HepG2 (cell line): ENCODE results near the gene DNASE2. TPM values are rescaled to one million over a fixed set of nuclear protein-coding genes. Genes with fewer than 3 reads are reported as not detected.

ENCODE experiments used
- CENPBD1 ChIP-seq: sonication (generic); formaldehyde crosslinking; IDR thresholded peaks from 2 replicates; pipeline ENCODE4 v1.8.0; 2022; ENCODE audit warnings: missing genetic modification reagents, low read depth, mild to moderate bottlenecking, borderline replicate concordance
- CSRNP1 ChIP-seq: sonication (generic); formaldehyde crosslinking; IDR thresholded peaks from 2 replicates; pipeline ENCODE4 v1.8.1; 2023; ENCODE audit warnings: mild to moderate bottlenecking, missing genetic modification reagents
- FOXA1 ChIP-seq, 2 experiments: fragments of 450-650 bp in 1 of 2; sonication (generic) in 1 of 2; formaldehyde crosslinking in 1 of 2; IDR thresholded peaks; 2 replicates each; pipeline versions ENCODE4 v1.4.0 to v1.6.1; 2016 to 2020; ENCODE audit warnings: missing genetic modification reagents in 1 of 2
- FOXO4 ChIP-seq: sonication (generic); formaldehyde crosslinking; conservative IDR thresholded peaks from 2 replicates; pipeline ENCODE4 v1.8.1; 2023; ENCODE audit warnings: missing genetic modification reagents
- GATAD2A ChIP-seq: IDR thresholded peaks from 2 replicates; pipeline ENCODE4 v1.6.1; 2016
- MZF1 ChIP-seq: sonication (generic); formaldehyde crosslinking; IDR thresholded peaks from 2 replicates; pipeline ENCODE4 v1.8.1; 2023; ENCODE audit warnings: mild to moderate bottlenecking, missing genetic modification reagents, borderline replicate concordance
- NFYB ChIP-seq: sonication (generic); formaldehyde crosslinking; IDR thresholded peaks from 2 replicates; pipeline ENCODE4 v1.4.0; 2020; ENCODE audit warnings: missing genetic modification reagents
- NR2F6 ChIP-seq, 2 experiments: IDR thresholded peaks; 2 replicates each; pipeline ENCODE4 v1.6.1; 2016; ENCODE audit warnings: antibody characterized with exemption in 1 of 2, mild to moderate bottlenecking in 1 of 2
- PHF8 ChIP-seq: sonication (generic); formaldehyde crosslinking; IDR thresholded peaks from 2 replicates; pipeline ENCODE4 v1.5.0; 2020; ENCODE audit warnings: missing genetic modification reagents
- TEAD2 ChIP-seq: sonication (generic); formaldehyde crosslinking; IDR thresholded peaks from 2 replicates; pipeline ENCODE4 v1.9.0; 2021; ENCODE audit warnings: missing genetic modification reagents
- ZFP36L2 ChIP-seq: sonication (generic); formaldehyde crosslinking; IDR thresholded peaks from 2 replicates; pipeline ENCODE4 v1.4.0; 2020; ENCODE audit warnings: missing genetic modification reagents
- ZFP82 ChIP-seq: sonication (generic); formaldehyde crosslinking; IDR thresholded peaks from 2 replicates; pipeline ENCODE4 v1.5.1; 2020; ENCODE audit warnings: mild to moderate bottlenecking, missing genetic modification reagents, borderline replicate concordance
- ZNF17 ChIP-seq: sonication (generic); formaldehyde crosslinking; IDR thresholded peaks from 2 replicates; pipeline ENCODE4 v1.5.0; 2020; ENCODE audit warnings: mild to moderate bottlenecking, missing genetic modification reagents
- ZNF280D ChIP-seq: sonication (generic); formaldehyde crosslinking; IDR thresholded peaks from 2 replicates; pipeline ENCODE4 v1.5.1; 2020; ENCODE audit warnings: mild to moderate bottlenecking, missing genetic modification reagents
- ZNF296 ChIP-seq: sonication (generic); formaldehyde crosslinking; conservative IDR thresholded peaks from 2 replicates; pipeline ENCODE4 v1.5.0; 2020; ENCODE audit warnings: mild to moderate bottlenecking, missing genetic modification reagents
- ZNF451 ChIP-seq: sonication (generic); formaldehyde crosslinking; IDR thresholded peaks from 2 replicates; pipeline ENCODE4 v1.5.0; 2020; ENCODE audit warnings: mild to moderate bottlenecking, missing genetic modification reagents
- ZNF496 ChIP-seq: sonication (generic); formaldehyde crosslinking; IDR thresholded peaks from 2 replicates; pipeline ENCODE4 v1.8.1; 2023; ENCODE audit warnings: mild to moderate bottlenecking, moderate library complexity, missing genetic modification reagents; ENCODE audit not compliant: insufficient replicate concordance
- ZNF547 ChIP-seq: sonication (generic); formaldehyde crosslinking; IDR thresholded peaks from 2 replicates; pipeline ENCODE4 v1.5.1; 2020; ENCODE audit warnings: mild to moderate bottlenecking, missing genetic modification reagents
- ZNF607 ChIP-seq: sonication (generic); formaldehyde crosslinking; IDR thresholded peaks from 2 replicates; pipeline ENCODE4 v1.5.1; 2020; ENCODE audit warnings: missing genetic modification reagents, mild to moderate bottlenecking, borderline replicate concordance
- ZNF724P ChIP-seq: sonication (generic); formaldehyde crosslinking; IDR thresholded peaks from 2 replicates; pipeline ENCODE4 v1.8.0; 2022; ENCODE audit warnings: missing genetic modification reagents, borderline replicate concordance
- polyA plus RNA-seq, 8 experiments: library from polyadenylated mRNA; depleted of rRNA in 3 of 8; stranded (reverse) in 7 of 8; unstranded in 1 of 8; fragments of >200 nt; fragmentation: Illumina TruSeq in 4 of 8; extraction: Trizol in 4 of 8; gene quantifications; 2 replicates each; pipeline versions ENCODE4 v1.2.1 to v1.2.3, GENCODE V29; 2011 to 2016; ENCODE audit warnings: low read depth in 4 of 8, missing spikeins in 1 of 8, mixed read lengths in 1 of 8; ENCODE audit not compliant: insufficient read depth in 1 of 8
- total RNA-seq, 5 experiments: library from RNA; depleted of rRNA; stranded (reverse); fragments of >200 nt; fragmentation: Illumina TruSeq; extraction: Trizol; gene quantifications; 2 replicates each; pipeline ENCODE4 v1.2.3, GENCODE V29; 2016; ENCODE audit warnings: low read depth in 1 of 5
- TF ChIP-seq, protein P1 (sequence below): sonication (generic); formaldehyde crosslinking; IDR thresholded peaks from 2 replicates; pipeline ENCODE4 v1.4.0; 2020; ENCODE audit warnings: missing genetic modification reagents

The DNASE2 gene
- total and polyA plus RNA-seq, 2 of the 13 experiments (the other 11 are each of a cell fraction or from before 2014, with no cell fraction given): 7.5 to 16.2 TPM

- TF ChIP-seq, protein P1, sequence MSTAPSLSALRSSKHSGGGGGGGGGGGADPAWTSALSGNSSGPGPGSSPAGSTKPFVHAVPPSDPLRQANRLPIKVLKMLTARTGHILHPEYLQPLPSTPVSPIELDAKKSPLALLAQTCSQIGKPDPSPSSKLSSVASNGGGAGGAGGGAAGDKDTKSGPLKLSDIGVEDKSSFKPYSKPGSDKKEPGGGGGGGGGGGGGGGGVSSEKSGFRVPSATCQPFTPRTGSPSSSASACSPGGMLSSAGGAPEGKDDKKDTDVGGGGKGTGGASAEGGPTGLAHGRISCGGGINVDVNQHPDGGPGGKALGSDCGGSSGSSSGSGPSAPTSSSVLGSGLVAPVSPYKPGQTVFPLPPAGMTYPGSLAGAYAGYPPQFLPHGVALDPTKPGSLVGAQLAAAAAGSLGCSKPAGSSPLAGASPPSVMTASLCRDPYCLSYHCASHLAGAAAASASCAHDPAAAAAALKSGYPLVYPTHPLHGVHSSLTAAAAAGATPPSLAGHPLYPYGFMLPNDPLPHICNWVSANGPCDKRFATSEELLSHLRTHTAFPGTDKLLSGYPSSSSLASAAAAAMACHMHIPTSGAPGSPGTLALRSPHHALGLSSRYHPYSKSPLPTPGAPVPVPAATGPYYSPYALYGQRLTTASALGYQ: no peak
- TF ChIP-seq GATAD2A (no peak), ZNF496 (CRISPR knock-in tag) (no peak), FOXO4 (CRISPR knock-in tag) (no peak), PHF8 (CRISPR knock-in tag) (no peak), ZNF296 (CRISPR knock-in tag) (no peak), NFYB (no peak), ZNF451 (CRISPR knock-in tag) (no peak), TEAD2 (CRISPR knock-in tag) (no peak), FOXA1 (IDR thresholded peaks at IDR 0.05) (no peak), FOXA1 (CRISPR knock-in tag; IDR thresholded peaks at IDR 0.05) (no peak), ZNF280D (CRISPR knock-in tag) (no peak), CENPBD1 (CRISPR knock-in tag) (no peak), CSRNP1 (0 out of 2 replicates have a peak, but pooled peaks have one; percentile 55), NR2F6 (IDR thresholded peaks at IDR 0.05) (no peak), NR2F6 (CRISPR knock-in tag; IDR thresholded peaks at IDR 0.05) (no peak), ZNF17 (CRISPR knock-in tag) (no peak), ZNF724P (CRISPR knock-in tag) (no peak), ZNF547 (no peak), ZFP82 (CRISPR knock-in tag) (no peak), ZNF607 (CRISPR knock-in tag) (no peak), ZFP36L2 (no peak), MZF1 (CRISPR knock-in tag) (no peak)
Observed at GRCh38 chr19:12847159-12848139, 33.8 kb downstream of the DNASE2 start (continued).
